Measurements from ENCODE around the gene SPINT1. TPM values are rescaled to one million over a fixed set of nuclear protein-coding genes. Genes with fewer than 3 reads are reported as not detected.

Gene SPINT1
- total and polyA plus RNA-seq, 4 donors: 1.2 to 2.6 (median 1.9) TPM

- H3K36me3 ChIP-seq (ENCODE audit: control insufficient read depth in 4 of 4, insufficient read depth in 3 of 4, low read depth in 1 of 4, low read length in 3 of 4): peaks cover 3 to 12% (median 8%) of the 10 kb centered on the region in 4 donors
- no peaks in the 10 kb centered on the region for H3K9me3 ChIP-seq (ENCODE audit: control insufficient read depth in 4 of 4, low read length in 3 of 4)
- peaks cover 10 to 56% (median 46%) of the 10 kb centered on the region in 4 donors for H3K4me1 ChIP-seq (ENCODE audit: control insufficient read depth in 4 of 4, insufficient read depth in 4 of 4, low read length in 3 of 4)
- H3K9ac ChIP-seq (ENCODE audit: low read depth in 1 of 2, low read length in 2 of 2): peak within 1 kb of the TSS; percentile 51 to 95
- DNase-seq (ENCODE audit: low spot score): peak; percentile 91
- TF ChIP-seq ZBTB33 (IDR thresholded peaks at IDR 0.05) (peak; percentile 85), RXRA (IDR thresholded peaks at IDR 0.05) (peak; percentile 59 to 67), NR2F2 (IDR thresholded peaks at IDR 0.05) (no peak), ATF3 (IDR thresholded peaks at IDR 0.05) (no peak), EGR1 (IDR thresholded peaks at IDR 0.05; ENCODE audit: low read depth in 2 of 2) (no peak), CTCF (IDR thresholded peaks at IDR 0.05; ENCODE audit: low read depth, low read length, missing input control) (peak; percentile 4), RAD21 (IDR thresholded peaks at IDR 0.05) (peak; percentile 8 to 34), REST (IDR thresholded peaks at IDR 0.05) (peak; percentile 67), YY1 (IDR thresholded peaks at IDR 0.05) (peak; percentile 94), JUND (IDR thresholded peaks at IDR 0.05) (no peak), GABPA (IDR thresholded peaks at IDR 0.05 in 1 of 2, conservative IDR thresholded peaks at IDR 0.05 in 1 of 2) (peak in 1 of 2 donors; percentile 63), FOXA1 (IDR thresholded peaks at IDR 0.05) (no peak), TAF1 (conservative IDR thresholded peaks at IDR 0.05) (peak; percentile 49), SP1 (IDR thresholded peaks at IDR 0.05) (peak; percentile 82), MAX (IDR thresholded peaks at IDR 0.05) (no peak), HNF4A (conservative IDR thresholded peaks at IDR 0.05) (peak; percentile 29 to 56), FOXA2 (IDR thresholded peaks at IDR 0.05) (no peak), HNF4G (IDR thresholded peaks at IDR 0.05) (no peak)
- H3K27me3 ChIP-seq (ENCODE audit: control insufficient read depth in 4 of 4, insufficient read depth in 4 of 4, low read length in 3 of 4): no peaks in the 10 kb centered on the region
- peak within 1 kb of the TSS; percentile 76 to 100 (median 77) for H3K4me3 ChIP-seq (ENCODE audit: low read depth in 1 of 3, low read length in 3 of 3)
- H3K27ac ChIP-seq (ENCODE audit: low read depth in 1 of 2, low read length in 2 of 2): peak within 1 kb of the TSS; percentile 90 to 97
- WGBS: under 1% methylated on average over 64 of the region's 64 CpGs
Observed at GRCh38 chr15:40807028-40807887, 36.6 kb upstream of the SPINT1 start, which contains the start of the genes DNAJC17 and ZFYVE19. Gene DNAJC17 (minus strand): TSS chr15:40807473. CDS start chr15:40807446, 27 bp downstream. Gene ZFYVE19 (plus strand): TSS chr15:40807089. CDS start chr15:40807590, 501 bp downstream.

Measured in liver (tissue), 9 donors.